SK-N-MC (cell line): ENCODE measurements around the gene BCOR.

Source experiments
- DNase-seq: peaks from one replicate; pipeline ENCODE4 v3.0.0-alpha.2; 2011; ENCODE audit warnings: low read depth, low spot score
- H3K27ac ChIP-seq: fragments of 200-600 bp; sonication (generic); 2 replicates; pipeline ENCODE4 v1.5.1; 2016; ENCODE audit warnings: mixed run types
- H3K36me3 ChIP-seq: fragments of 200-600 bp; sonication (generic); 2 replicates; pipeline ENCODE4 v1.6.1; 2017; ENCODE audit warnings: antibody characterized with exemption, low read length, mixed read lengths; ENCODE audit not compliant: insufficient read depth
- H3K4me3 ChIP-seq: fragments of 200-600 bp; sonication (generic); 2 replicates; pipeline ENCODE4 v1.5.1; 2016
- H3K9ac ChIP-seq: fragments of 200-600 bp; sonication (generic); 2 replicates; pipeline ENCODE4 v1.8.0; 2017; ENCODE audit warnings: mixed run types, mixed read lengths; ENCODE audit not compliant: insufficient read length
- H3K9me3 ChIP-seq: fragments of 200-600 bp; sonication (generic); 2 replicates; pipeline ENCODE4 v1.6.1; 2017; ENCODE audit warnings: low read depth, mild to moderate bottlenecking, antibody characterized with exemption, low read length, moderate library complexity, mixed read lengths
- EZH2 ChIP-seq: fragments of 200-600 bp; sonication (generic); IDR thresholded peaks from one replicate; pipeline ENCODE4 v1.6.1; 2017; ENCODE audit warnings: antibody characterized with exemption
- FOXP2 ChIP-seq: optimal IDR thresholded peaks from 2 replicates; pipeline ENCODE3; 2011; ENCODE audit warnings: mild to moderate bottlenecking, moderate library complexity; ENCODE audit not compliant: insufficient read depth; ENCODE audit errors: extremely low read length, control extremely low read depth
- POLR2AphosphoS5 ChIP-seq: IDR thresholded peaks from 2 replicates; pipeline ENCODE4 v1.6.1; 2012; ENCODE audit warnings: mild to moderate bottlenecking, low read depth, low read length, borderline replicate concordance

BCOR gene

GRCh38 chrX:40090050-40090804, 7.5 kb downstream of the BCOR start:
- no peak overlapping the region for H3K9ac ChIP-seq
- TF ChIP-seq POLR2AphosphoS5 = no peak
- no peak for TF ChIP-seq FOXP2
- TF ChIP-seq EZH2 = no peak
- DNase-seq = no peak
- no peak overlapping the region for H3K4me3 ChIP-seq
- H3K9me3 ChIP-seq = no peaks in the 10 kb centered on the region
- no peak overlapping the region for H3K27ac ChIP-seq
- H3K36me3 ChIP-seq = no peaks in the 10 kb centered on the region

- no peak for DNase-seq
- TF ChIP-seq EZH2 = no peak
- TF ChIP-seq FOXP2 = no peak
- TF ChIP-seq POLR2AphosphoS5 = no peak
- no peak overlapping the region for H3K9ac ChIP-seq
- no peak overlapping the region for H3K27ac ChIP-seq
- H3K36me3 ChIP-seq = no peaks in the 10 kb centered on the region
- H3K4me3 ChIP-seq = no peak overlapping the region
- no peaks in the 10 kb centered on the region for H3K9me3 ChIP-seq
These were observed 8.8 kb downstream of the BCOR start for GRCh38 chrX:40088803-40089540.

- Histone ChIP-seq H3K9me3 (no peaks in the 10 kb centered on the region), H3K27ac (no peak overlapping the region), H3K4me3 (no peak overlapping the region), H3K9ac (no peak overlapping the region), H3K36me3 (no peaks in the 10 kb centered on the region)
- TF ChIP-seq POLR2AphosphoS5 = no peak
- TF ChIP-seq EZH2 = no peak
- TF ChIP-seq FOXP2 = no peak
- DNase-seq = no peak
These were observed 9.5 kb downstream of the BCOR start for GRCh38 chrX:40088299-40088625.

DNA sequence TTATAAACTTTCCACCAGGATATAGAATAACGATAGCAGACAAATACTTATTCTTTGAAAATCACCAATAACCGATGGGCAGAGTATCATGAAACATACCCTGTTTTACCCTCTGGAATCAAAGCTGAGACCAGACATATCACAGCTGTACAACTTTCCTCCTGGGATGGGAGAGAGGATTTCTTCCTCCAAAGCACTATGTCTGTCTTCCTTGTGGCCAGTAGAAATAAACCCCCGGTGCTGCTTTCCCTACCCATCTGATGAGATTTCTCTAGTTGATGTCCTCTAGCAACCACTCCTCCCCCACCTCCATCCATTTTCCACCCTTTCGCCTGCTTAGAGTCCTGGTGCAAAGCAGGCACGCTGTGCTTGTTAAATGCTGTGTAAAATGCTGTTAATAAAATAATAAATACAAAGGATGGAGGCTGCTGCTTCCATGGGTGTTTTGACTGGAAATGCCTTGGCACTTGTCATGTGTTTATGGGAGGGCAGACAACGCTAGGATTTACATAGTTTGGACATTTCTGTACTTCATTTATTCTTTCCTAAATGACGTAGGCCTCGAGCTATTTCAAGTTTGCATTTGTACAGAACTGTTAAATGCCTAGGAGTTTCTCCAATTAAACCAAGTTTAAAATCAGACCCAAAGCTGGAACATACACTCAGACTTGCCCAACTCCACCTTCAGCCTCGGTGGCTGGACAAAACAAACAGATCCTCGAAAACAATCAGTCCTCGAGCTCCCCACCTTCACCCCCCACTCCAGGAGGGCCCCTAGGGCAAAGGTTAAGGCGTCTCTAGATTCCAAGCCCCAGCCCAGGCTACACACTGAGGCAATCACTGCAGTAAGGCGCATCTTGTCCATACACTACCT, 10.1 kb downstream of the BCOR start:
- Histone ChIP-seq H3K9me3 (no peaks in the 10 kb centered on the region), H3K36me3 (no peaks in the 10 kb centered on the region), H3K27ac (no peak overlapping the region), H3K9ac (no peak overlapping the region), H3K4me3 (no peak overlapping the region)
- TF ChIP-seq EZH2 (no peak), FOXP2 (no peak), POLR2AphosphoS5 (no peak)
- DNase-seq = no peak

- Histone ChIP-seq H3K9ac (no peak overlapping the region), H3K27ac (no peak overlapping the region), H3K4me3 (no peak overlapping the region), H3K36me3 (no peaks in the 10 kb centered on the region), H3K9me3 (no peaks in the 10 kb centered on the region)
- TF ChIP-seq POLR2AphosphoS5 (no peak), FOXP2 (no peak), EZH2 (no peak)
- no peak for DNase-seq
These were observed 11.0 kb downstream of the BCOR start for GRCh38 chrX:40086569-40087335.

DNA sequence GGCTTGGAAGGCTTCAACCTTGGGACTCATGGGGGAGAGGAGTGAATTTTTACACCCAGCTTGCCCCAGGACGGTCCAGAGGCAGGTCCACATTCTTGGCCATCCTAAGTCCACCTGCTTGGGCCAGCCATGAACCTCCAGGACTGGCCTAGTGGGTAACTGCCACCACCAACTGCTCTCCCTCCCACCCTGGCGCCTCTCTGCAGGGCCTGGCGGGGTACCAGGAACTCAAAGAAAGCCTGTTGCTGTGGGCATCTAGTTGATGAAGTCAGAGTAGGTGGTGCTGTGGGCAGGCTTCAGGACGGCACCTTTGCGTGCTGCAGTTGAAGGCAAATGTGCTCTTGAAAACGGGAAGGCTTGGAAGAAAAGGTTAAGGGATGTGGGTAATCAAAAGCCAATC, 12.0 kb downstream of the BCOR start:
- Histone ChIP-seq H3K9ac (no peak overlapping the region), H3K9me3 (no peaks in the 10 kb centered on the region), H3K36me3 (no peaks in the 10 kb centered on the region), H3K4me3 (peak overlapping the region; percentile 48), H3K27ac (no peak overlapping the region)
- TF ChIP-seq EZH2 = no peak
- TF ChIP-seq FOXP2 = no peak
- TF ChIP-seq POLR2AphosphoS5 = no peak
- no peak for DNase-seq

DNA sequence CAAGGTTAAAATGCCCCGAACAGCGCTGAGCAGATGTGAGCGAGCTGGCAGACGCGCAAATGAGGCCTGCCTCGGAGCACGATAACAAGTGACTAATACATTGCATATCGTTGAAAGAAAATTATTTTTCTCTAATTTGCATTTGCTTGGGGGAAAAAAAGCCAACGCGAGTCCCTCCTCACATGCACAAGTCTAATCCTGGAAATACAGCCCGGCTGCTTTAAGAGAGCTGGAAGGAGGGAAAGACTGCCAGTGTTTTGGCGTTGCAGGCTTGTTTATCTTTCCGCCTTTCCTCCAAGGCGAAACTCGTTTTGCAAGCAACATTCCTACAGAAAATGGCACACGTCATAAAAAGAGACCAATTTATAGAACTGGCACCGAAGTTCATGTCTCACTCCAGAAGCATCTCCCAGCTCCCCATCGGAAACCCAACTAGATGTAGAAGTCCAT, 12.6 kb downstream of the BCOR start:
- peak overlapping the region; percentile 48 for H3K4me3 ChIP-seq
- TF ChIP-seq FOXP2 = no peak
- no peak for TF ChIP-seq POLR2AphosphoS5
- TF ChIP-seq EZH2 = no peak
- H3K27ac ChIP-seq = 0 out of 2 replicates have a peak overlapping the region, but pooled peaks have one; percentile 37
- no peaks in the 10 kb centered on the region for H3K36me3 ChIP-seq
- no peaks in the 10 kb centered on the region for H3K9me3 ChIP-seq
- DNase-seq = no peak
- no peak overlapping the region for H3K9ac ChIP-seq

- TF ChIP-seq EZH2 = no peak
- no peak for TF ChIP-seq FOXP2
- TF ChIP-seq POLR2AphosphoS5 = no peak
- Histone ChIP-seq H3K9me3 (no peaks in the 10 kb centered on the region), H3K4me3 (peak overlapping the region; percentile 48), H3K36me3 (no peaks in the 10 kb centered on the region), H3K27ac (0 out of 2 replicates have a peak overlapping the region, but pooled peaks have one; percentile 37), H3K9ac (no peak overlapping the region)
- DNase-seq = no peak
These were observed 13.2 kb downstream of the BCOR start for GRCh38 chrX:40084471-40085101.
